Hematopoietic multipotent progenitor cell treated with erythropoietin and hydrocortisone succinate and interleukin-3 and kit ligand, for 8 days (in vitro differentiated cells): Measurements from ENCODE around the gene PCDHGC4.

Experiments
- DNase-seq: peaks from one replicate; pipeline ENCODE4 v3.0.0-alpha.2; 2015

The PCDHGC4 gene

GRCh38 chr5:141490771-141491170 is 5.9 kb downstream of the PCDHGC4 start:
- no peak for DNase-seq

GRCh38 chr5:141491323-141492167 is 6.7 kb downstream of the PCDHGC4 start:
- no peak for DNase-seq

- no peak for DNase-seq
These were observed 7.5 kb downstream of the PCDHGC4 start for GRCh38 chr5:141492168-141492885.

- no peak for DNase-seq
These were observed 8.9 kb downstream of the PCDHGC4 start for GRCh38 chr5:141493500-141494422.

- DNase-seq, result no peak
These were observed 10.1 kb downstream of the PCDHGC4 start for GRCh38 chr5:141494761-141495452.

GRCh38 chr5:141495453-141495811 is 10.6 kb downstream of the PCDHGC4 start:
- DNase-seq, result no peak

- DNase-seq, result no peak
These were observed 11.2 kb downstream of the PCDHGC4 start for GRCh38 chr5:141496038-141496437.

GRCh38 chr5:141501761-141502160 is 16.9 kb downstream of the PCDHGC4 start:
- DNase-seq, result no peak

- DNase-seq, result no peak
These were observed 18.9 kb downstream of the PCDHGC4 start for GRCh38 chr5:141503681-141504080.

- no peak for DNase-seq
These were observed 19.4 kb downstream of the PCDHGC4 start for GRCh38 chr5:141504216-141504615.

GRCh38 chr5:141506381-141507155 is 21.7 kb downstream of the PCDHGC4 start:
- no peak for DNase-seq

GRCh38 chr5:141507387-141508091 is 22.7 kb downstream of the PCDHGC4 start:
- DNase-seq, result no peak

GRCh38 chr5:141508440-141508797 is 23.6 kb downstream of the PCDHGC4 start:
- DNase-seq, result no peak

- DNase-seq, result no peak
These were observed 24.2 kb downstream of the PCDHGC4 start for GRCh38 chr5:141508798-141509611.

- DNase-seq, result no peak
These were observed 25.3 kb downstream of the PCDHGC4 start for GRCh38 chr5:141510160-141510559.

GRCh38 chr5:141510850-141511601 is 26.2 kb downstream of the PCDHGC4 start:
- no peak for DNase-seq

- peak; percentile 34 for DNase-seq
These were observed 27.0 kb downstream of the PCDHGC4 start for GRCh38 chr5:141511771-141512325.

- peak; percentile 79 for DNase-seq
These were observed 27.6 kb downstream of the PCDHGC4 start for GRCh38 chr5:141512390-141512910.
